Ovary (tissue), 9 donors: ENCODE data around the gene ISOC1. TPM values are rescaled to one million over a fixed set of nuclear protein-coding genes. Genes with fewer than 3 reads are reported as not detected.

ENCODE experiments used
- DNase-seq, 5 donors: peaks; one replicate each; pipeline ENCODE4 v3.0.0-alpha.2; 2019 to 2020
- H3K27ac ChIP-seq, 2 donors: fragments of 200-600 bp; one replicate each; pipeline versions ENCODE4 v1.5.1 to v1.8.0; 2019 to 2022
- H3K27me3 ChIP-seq: fragments of 200-600 bp; one replicate; pipeline ENCODE4 v1.8.0; 2022
- H3K36me3 ChIP-seq: fragments of 200-600 bp; sonication (generic); one replicate; pipeline ENCODE4 v1.5.1; 2019
- H3K4me1 ChIP-seq: one replicate; pipeline ENCODE4 v1.8.1; 2013; ENCODE audit warnings: mild to moderate bottlenecking, moderate library complexity; ENCODE audit not compliant: insufficient read depth
- H3K4me3 ChIP-seq: fragments of 200-600 bp; sonication (generic); one replicate; pipeline ENCODE4 v1.5.1; 2017
- H3K9me3 ChIP-seq, 2 donors: fragments of 200-600 bp in 1 of 2; sonication (generic) in 1 of 2; one replicate each; pipeline versions ENCODE4 v1.5.1 to v1.8.1; 2013 to 2019; ENCODE audit warnings: mild to moderate bottlenecking in 1 of 2, moderate library complexity in 1 of 2
- EP300 ChIP-seq: sonication (generic); formaldehyde crosslinking; IDR thresholded peaks from one replicate; pipeline ENCODE4 v1.6.1; 2017; ENCODE audit warnings: antibody characterized with exemption
- POLR2A ChIP-seq: fragments of 450-650 bp; IDR thresholded peaks from one replicate; pipeline ENCODE4 v1.6.1; 2017; ENCODE audit warnings: antibody characterized with exemption, mild to moderate bottlenecking, moderate library complexity
- WGBS, 3 donors: extraction: QIAGEN DNeasy Blood & Tissue Kit in 1 of 3; methylation state at CpG; one replicate each; pipeline versions ENCODE4 v1.1.5 to v1.1.7; 2013 to 2017; 5-methylcytosine and 5-hydroxymethylcytosine counted together
- intact Hi-C, 4 donors: fragments of 100-400 bp; cut with DNase I; formaldehyde crosslinking; loops; one replicate each; pipeline versions ENCODE4 v1.11.0 to v1.15.1; 2022 to 2023
- polyA plus RNA-seq, 2 donors: library from polyadenylated mRNA; stranded (reverse); fragments of 200-250 nt in 1 of 2; fragments of 350-450 nt in 1 of 2; fragmentation: Illumina TruSeq in 1 of 2; extraction: RNeasy Lipid Tissue Mini Kit (QIAGEN cat#74804) in 1 of 2; gene quantifications; one replicate each; pipeline ENCODE4 v1.2.3, GENCODE V29; 2013 to 2014
- total RNA-seq, 7 donors: library from RNA; depleted of rRNA in 2 of 7; stranded (reverse); fragments of >200 nt in 2 of 7; fragmentation: NEBNext Ultra II Directional in 3 of 7; extraction: Animal tissue kit (Norgen Biotek cat#: 25700) in 3 of 7; gene quantifications; one replicate each; pipeline versions ENCODE4 v1.1.0 to v1.2.4, GENCODE V29; 2016 to 2023
- TF ChIP-seq, protein P1 (sequence below), 3 donors: fragments of 450-650 bp in 2 of 3; fragments of 200-600 bp in 1 of 3; IDR thresholded peaks; one replicate each; pipeline versions ENCODE4 v1.5.1 to v1.8.0; 2016 to 2022; ENCODE audit warnings: antibody characterized with exemption in 3 of 3, mild to moderate bottlenecking in 1 of 3
- donor health status: DM: no; HTN: no; CAD: no; lungs with moderate emphysema.
- donor health status: DM: no; HTN: no; CAD: no.
- donor health status: Bipolar disorder and iron deficiency.
- donor health status: DM: yes; HTN: yes; CAD: no.
- donor health status: DM: no; HTN: no; CAD: no.
- donor health status: DM: yes; HTN: yes; CAD: no.

Gene ISOC1
- total and polyA plus RNA-seq, 9 donors = 19.1 to 98.0 (median 27.3) TPM

DNA sequence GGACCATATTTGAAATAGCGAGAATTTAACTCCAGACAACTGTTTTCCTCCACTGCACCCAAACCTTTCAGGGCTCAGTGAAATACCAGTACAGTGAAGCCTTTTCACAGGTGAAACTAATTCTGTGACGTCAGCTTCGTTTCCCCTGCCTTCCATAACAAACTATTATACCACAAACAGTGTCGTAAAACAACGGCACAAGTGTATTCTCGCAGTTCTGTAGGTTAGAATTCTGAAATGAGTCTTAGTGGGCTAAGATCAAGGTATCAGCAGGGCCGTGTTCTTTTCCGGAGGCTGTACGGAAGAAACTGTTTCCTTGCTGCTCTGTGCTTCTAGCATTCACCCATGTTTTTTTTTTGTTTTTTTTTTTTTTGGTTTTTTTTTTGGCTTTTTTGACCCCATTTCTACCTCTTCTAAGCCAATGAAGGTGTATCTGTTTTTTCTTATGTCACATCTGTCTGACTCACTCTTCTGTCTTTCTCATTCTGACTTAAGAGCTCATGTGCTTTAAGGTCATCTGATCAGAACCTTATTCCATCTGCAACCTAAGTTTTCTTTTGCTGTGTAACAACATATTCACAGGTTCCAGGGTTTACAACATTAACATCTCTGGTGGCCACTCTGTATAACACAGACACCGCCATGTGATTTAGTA, 20.1 kb downstream of the ISOC1 start:
- intact Hi-C loops = no loop called here
- WGBS, 3 donors = 91 to 95% (median 94%) methylated on average over 10 of the region's 10 CpGs
- Histone ChIP-seq H3K9me3 (no peaks in the 10 kb centered on the region), H3K27me3 (no peaks in the 10 kb centered on the region), H3K27ac (no peak overlapping the region), H3K4me1 (peaks cover 5% of the 10 kb centered on the region), H3K36me3 (no peaks in the 10 kb centered on the region), H3K4me3 (no peak overlapping the region)
- no peak for DNase-seq
- TF ChIP-seq POLR2A = no peak
- TF ChIP-seq, protein P1, sequence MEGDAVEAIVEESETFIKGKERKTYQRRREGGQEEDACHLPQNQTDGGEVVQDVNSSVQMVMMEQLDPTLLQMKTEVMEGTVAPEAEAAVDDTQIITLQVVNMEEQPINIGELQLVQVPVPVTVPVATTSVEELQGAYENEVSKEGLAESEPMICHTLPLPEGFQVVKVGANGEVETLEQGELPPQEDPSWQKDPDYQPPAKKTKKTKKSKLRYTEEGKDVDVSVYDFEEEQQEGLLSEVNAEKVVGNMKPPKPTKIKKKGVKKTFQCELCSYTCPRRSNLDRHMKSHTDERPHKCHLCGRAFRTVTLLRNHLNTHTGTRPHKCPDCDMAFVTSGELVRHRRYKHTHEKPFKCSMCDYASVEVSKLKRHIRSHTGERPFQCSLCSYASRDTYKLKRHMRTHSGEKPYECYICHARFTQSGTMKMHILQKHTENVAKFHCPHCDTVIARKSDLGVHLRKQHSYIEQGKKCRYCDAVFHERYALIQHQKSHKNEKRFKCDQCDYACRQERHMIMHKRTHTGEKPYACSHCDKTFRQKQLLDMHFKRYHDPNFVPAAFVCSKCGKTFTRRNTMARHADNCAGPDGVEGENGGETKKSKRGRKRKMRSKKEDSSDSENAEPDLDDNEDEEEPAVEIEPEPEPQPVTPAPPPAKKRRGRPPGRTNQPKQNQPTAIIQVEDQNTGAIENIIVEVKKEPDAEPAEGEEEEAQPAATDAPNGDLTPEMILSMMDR (IDR thresholded peaks at IDR 0.05) = no peak
- no peak for TF ChIP-seq EP300

DNA sequence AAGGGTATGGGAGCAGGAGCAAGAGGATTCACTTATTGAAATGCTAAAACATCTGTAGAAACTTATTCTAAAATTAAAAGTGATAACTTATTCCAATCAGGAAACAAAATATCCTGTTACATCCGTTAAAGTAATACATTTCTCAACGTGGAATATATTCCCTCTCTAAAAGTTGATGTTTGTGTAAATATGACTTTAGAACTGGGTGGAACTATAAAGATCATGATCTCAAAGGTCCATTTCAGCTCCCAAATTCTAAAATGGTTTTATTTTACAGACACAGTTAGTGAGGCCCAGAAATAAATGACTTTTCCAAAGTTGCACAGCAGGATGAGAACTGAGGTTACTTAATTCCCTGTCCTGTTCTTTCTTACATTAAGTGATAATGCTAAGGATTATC, 21.1 kb downstream of the ISOC1 start:
- intact Hi-C loops = no loop called here
- Histone ChIP-seq H3K9me3 (no peaks in the 10 kb centered on the region), H3K27ac (no peak overlapping the region), H3K36me3 (no peaks in the 10 kb centered on the region), H3K4me3 (no peak overlapping the region), H3K4me1 (no peaks in the 10 kb centered on the region), H3K27me3 (no peaks in the 10 kb centered on the region)
- TF ChIP-seq EP300 (no peak), POLR2A (no peak)
- TF ChIP-seq, protein P1 (IDR thresholded peaks at IDR 0.05) = no peak
- WGBS, 3 donors = 54 to 65% (median 54%) methylated on average over 2 of the region's 2 CpGs
- DNase-seq = no peak

DNA sequence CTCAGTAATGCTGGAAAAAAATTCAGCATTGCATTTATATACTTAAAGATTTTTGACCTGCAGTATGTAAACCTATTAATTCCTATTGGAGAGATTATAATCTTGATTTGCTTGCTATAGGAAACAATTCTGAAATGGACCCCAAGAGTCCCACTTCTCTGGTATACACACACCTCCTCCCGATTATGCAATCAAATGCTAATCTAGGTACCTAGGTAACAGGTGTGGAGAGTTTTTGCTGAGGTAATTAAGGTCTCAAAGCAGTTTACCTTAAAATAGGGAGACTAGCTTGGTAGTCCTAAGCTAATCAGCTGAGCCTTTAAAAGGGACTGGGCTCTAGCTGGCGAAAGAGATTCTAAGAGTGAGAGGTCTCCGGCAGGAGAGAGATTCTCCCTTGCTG, 22.2 kb downstream of the ISOC1 start:
- H3K4me3 ChIP-seq = no peak overlapping the region
- no peaks in the 10 kb centered on the region for H3K4me1 ChIP-seq
- H3K27ac ChIP-seq = no peak overlapping the region
- no peaks in the 10 kb centered on the region for H3K27me3 ChIP-seq
- H3K9me3 ChIP-seq = no peaks in the 10 kb centered on the region
- intact Hi-C loops = no loop called here
- TF ChIP-seq, protein P1 (IDR thresholded peaks at IDR 0.05) = no peak
- TF ChIP-seq POLR2A = no peak
- no peak for TF ChIP-seq EP300
- WGBS, 3 donors = 97 to 99% (median 98%) methylated on average over 3 of the region's 3 CpGs
- DNase-seq = no peak
- H3K36me3 ChIP-seq = no peaks in the 10 kb centered on the region

- intact Hi-C loops = no loop called here
- no peak for DNase-seq
These were observed 23.9 kb downstream of the ISOC1 start for GRCh38 chr5:129118405-129118804.

More at GRCh38 chr5:129118405-129118804, 23.9 kb downstream of the ISOC1 start:
- no peaks in the 10 kb centered on the region for H3K9me3 ChIP-seq
- H3K4me3 ChIP-seq = no peak overlapping the region
- no peaks in the 10 kb centered on the region for H3K36me3 ChIP-seq
- H3K4me1 ChIP-seq = no peaks in the 10 kb centered on the region
- TF ChIP-seq POLR2A (no peak), EP300 (no peak)
- TF ChIP-seq, protein P1 (IDR thresholded peaks at IDR 0.05) = no peak
- no peak overlapping the region for H3K27ac ChIP-seq
- H3K27me3 ChIP-seq = no peaks in the 10 kb centered on the region
